Astrocyte (in vitro differentiated cells and primary cell): ENCODE results near the gene PTPRC.

Experiments
- EZH2 ChIP-seq: IDR thresholded peaks from 2 replicates; pipeline ENCODE4 v1.6.1; 2012; ENCODE audit warnings: mild to moderate bottlenecking, low read length, inconsistent platforms; ENCODE audit not compliant: insufficient read depth
- TF ChIP-seq, protein P1 (sequence below): IDR thresholded peaks from 2 replicates; pipeline ENCODE4 v1.5.1; 2011; ENCODE audit warnings: low read depth, mild to moderate bottlenecking, inconsistent platforms, low read length, moderate library complexity; ENCODE audit not compliant: insufficient read depth

- TF ChIP-seq, protein P1, sequence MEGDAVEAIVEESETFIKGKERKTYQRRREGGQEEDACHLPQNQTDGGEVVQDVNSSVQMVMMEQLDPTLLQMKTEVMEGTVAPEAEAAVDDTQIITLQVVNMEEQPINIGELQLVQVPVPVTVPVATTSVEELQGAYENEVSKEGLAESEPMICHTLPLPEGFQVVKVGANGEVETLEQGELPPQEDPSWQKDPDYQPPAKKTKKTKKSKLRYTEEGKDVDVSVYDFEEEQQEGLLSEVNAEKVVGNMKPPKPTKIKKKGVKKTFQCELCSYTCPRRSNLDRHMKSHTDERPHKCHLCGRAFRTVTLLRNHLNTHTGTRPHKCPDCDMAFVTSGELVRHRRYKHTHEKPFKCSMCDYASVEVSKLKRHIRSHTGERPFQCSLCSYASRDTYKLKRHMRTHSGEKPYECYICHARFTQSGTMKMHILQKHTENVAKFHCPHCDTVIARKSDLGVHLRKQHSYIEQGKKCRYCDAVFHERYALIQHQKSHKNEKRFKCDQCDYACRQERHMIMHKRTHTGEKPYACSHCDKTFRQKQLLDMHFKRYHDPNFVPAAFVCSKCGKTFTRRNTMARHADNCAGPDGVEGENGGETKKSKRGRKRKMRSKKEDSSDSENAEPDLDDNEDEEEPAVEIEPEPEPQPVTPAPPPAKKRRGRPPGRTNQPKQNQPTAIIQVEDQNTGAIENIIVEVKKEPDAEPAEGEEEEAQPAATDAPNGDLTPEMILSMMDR = no peak
- TF ChIP-seq EZH2 = no peak
Observed at GRCh38 chr1:198763298-198763714, 124.5 kb downstream of the PTPRC start.
